ENCODE data around the gene SEPTIN1. TPM values are rescaled to one million over a fixed set of nuclear protein-coding genes. Genes with fewer than 3 reads are reported as not detected.

Gene SEPTIN1
- total RNA-seq, 1 experiment from 2014 or later, result 1.4 TPM

DNA sequence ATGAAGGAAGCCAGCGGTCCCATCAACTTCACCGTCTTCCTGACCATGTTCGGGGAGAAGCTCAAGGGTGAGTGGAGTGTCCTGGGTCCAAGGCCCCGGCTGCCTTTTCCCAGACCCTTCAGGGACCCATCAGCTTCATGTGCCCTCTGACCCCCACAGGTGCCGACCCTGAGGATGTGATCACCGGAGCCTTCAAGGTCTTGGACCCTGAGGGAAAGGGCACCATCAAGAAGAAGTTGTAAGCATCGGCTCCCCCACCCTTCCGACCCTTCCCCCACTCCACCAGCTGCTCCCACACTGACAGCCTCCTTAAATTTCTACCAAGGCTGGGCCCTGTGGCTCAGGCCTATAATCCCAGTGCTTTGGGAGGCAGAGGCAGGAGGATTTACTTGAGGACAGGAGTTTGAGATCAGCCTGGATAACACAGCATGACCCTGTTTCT, 5.9 kb downstream of the SEPTIN1 start:
- Histone ChIP-seq H4K91ac (ENCODE audit: insufficient read length, low read depth, low read length) (peak overlapping the region; percentile 40), H4K8ac (replicated peaks; ENCODE audit: insufficient read length, low read depth, low read length) (no peak overlapping the region), H3K79me1 (ENCODE audit: insufficient read depth, low read depth, low read length, poor library complexity, severe bottlenecking) (no peaks in the 10 kb centered on the region), H2BK15ac (ENCODE audit: low read depth, low read length) (no peak overlapping the region; the same call in 1 of the 2 replicates), H3K79me2 (ENCODE audit: insufficient read depth, low read length) (no peaks in the 10 kb centered on the region; the same call in 1 of the 2 replicates), H2BK5ac (ENCODE audit: insufficient read length, low read length) (no peak overlapping the region), H3K4me1 (ENCODE audit: insufficient read depth, low read length) (no peaks in the 10 kb centered on the region; the same call in 1 of the 2 replicates), H3K4me2 (ENCODE audit: insufficient read depth, insufficient read length, low read length) (no peak overlapping the region), H3K56ac (ENCODE audit: insufficient read length, low read depth, low read length) (no peak overlapping the region), H3K27ac (ENCODE audit: insufficient read length, low read depth, low read length) (no peak overlapping the region), H3K9me3 (ENCODE audit: control insufficient read depth, low read depth, low read length) (no peaks in the 10 kb centered on the region), H3K14ac (ENCODE audit: insufficient read depth, low read length) (no peak overlapping the region; the same call in 1 of the 2 replicates), H2BK120ac (ENCODE audit: low read depth, low read length, poor library complexity, severe bottlenecking) (no peak overlapping the region), H2AFZ (ENCODE audit: low read length) (no peak overlapping the region), H3K23ac (ENCODE audit: insufficient read length, low read depth, low read length) (no peak overlapping the region), H3T11ph (ENCODE audit: low read length) (no peak overlapping the region), H3K27me3 (ENCODE audit: insufficient read depth, low read length) (no peaks in the 10 kb centered on the region), H3K4ac (ENCODE audit: low read depth, low read length) (no peak overlapping the region), H2BK12ac (ENCODE audit: insufficient read length, low read depth, low read length) (no peak overlapping the region), H3K18ac (ENCODE audit: insufficient read length, low read depth, low read length) (peak overlapping the region; percentile 6), H4K20me1 (ENCODE audit: control insufficient read depth, insufficient read depth, insufficient read length) (no peaks in the 10 kb centered on the region), H3K23me2 (ENCODE audit: insufficient read length, low read depth, low read length, poor library complexity, severe bottlenecking) (peaks cover 13% of the 10 kb centered on the region), H3K9ac (ENCODE audit: extremely low read depth, insufficient read length, low read length) (no peak overlapping the region), H2AK5ac (ENCODE audit: insufficient read length, low read length) (no peak overlapping the region), H2BK20ac (ENCODE audit: low read depth, low read length, poor library complexity, severe bottlenecking) (no peak overlapping the region), H4K5ac (ENCODE audit: insufficient read length, low read depth, low read length) (no peak overlapping the region)
- H3K4me3 Mint-ChIP-seq, result peak overlapping the region in 1 of 2 experiments; percentile 95; a peak in 1 of 5 replicates
- TF ChIP-seq, protein P1, sequence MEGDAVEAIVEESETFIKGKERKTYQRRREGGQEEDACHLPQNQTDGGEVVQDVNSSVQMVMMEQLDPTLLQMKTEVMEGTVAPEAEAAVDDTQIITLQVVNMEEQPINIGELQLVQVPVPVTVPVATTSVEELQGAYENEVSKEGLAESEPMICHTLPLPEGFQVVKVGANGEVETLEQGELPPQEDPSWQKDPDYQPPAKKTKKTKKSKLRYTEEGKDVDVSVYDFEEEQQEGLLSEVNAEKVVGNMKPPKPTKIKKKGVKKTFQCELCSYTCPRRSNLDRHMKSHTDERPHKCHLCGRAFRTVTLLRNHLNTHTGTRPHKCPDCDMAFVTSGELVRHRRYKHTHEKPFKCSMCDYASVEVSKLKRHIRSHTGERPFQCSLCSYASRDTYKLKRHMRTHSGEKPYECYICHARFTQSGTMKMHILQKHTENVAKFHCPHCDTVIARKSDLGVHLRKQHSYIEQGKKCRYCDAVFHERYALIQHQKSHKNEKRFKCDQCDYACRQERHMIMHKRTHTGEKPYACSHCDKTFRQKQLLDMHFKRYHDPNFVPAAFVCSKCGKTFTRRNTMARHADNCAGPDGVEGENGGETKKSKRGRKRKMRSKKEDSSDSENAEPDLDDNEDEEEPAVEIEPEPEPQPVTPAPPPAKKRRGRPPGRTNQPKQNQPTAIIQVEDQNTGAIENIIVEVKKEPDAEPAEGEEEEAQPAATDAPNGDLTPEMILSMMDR (conservative IDR thresholded peaks at IDR 0.05), result no peak
- DNase-seq, result no peak
- H3K9me3 Mint-ChIP-seq, result peaks cover 0 to 2% of the 10 kb centered on the region in 2 experiments; a peak in 2 of 5 replicates
- H3K27ac Mint-ChIP-seq, result 0 out of 7 replicates have a peak overlapping the region, but pooled peaks of 1 of the 3 experiments have one; percentile 97
- H3K27me3 Mint-ChIP-seq (ENCODE audit: low read depth), result 0 out of 2 replicates have a peak, but pooled peaks cover 2% of the 10 kb centered on the region
- peaks cover 2 to 4% (median 2%) of the 10 kb centered on the region in 3 experiments; a peak in 4 of 7 replicates for H3K36me3 Mint-ChIP-seq (ENCODE audit: insufficient read depth in 1 of 3, low read depth in 3 of 3)
- peaks cover 23 to 43% of the 10 kb centered on the region in 2 experiments for H3K4me1 Mint-ChIP-seq
- no CpG with 5 or more reads among the region's 8 CpGs for WGBS (ENCODE audit: extremely low coverage, insufficient read length, low lambda C conversion rate)
